ENCODE data around the gene CNOT11.

CNOT11 gene

GRCh38 chr2:101282980-101283379, 30.3 kb downstream of the CNOT11 start:
- no peak for DNase-seq

GRCh38 chr2:101286684-101287083, 34.0 kb downstream of the CNOT11 start:
- DNase-seq: no peak

- no peak for DNase-seq
Observed at GRCh38 chr2:101287303-101287702, 34.6 kb downstream of the CNOT11 start.

GRCh38 chr2:101290711-101291110, 38.0 kb downstream of the CNOT11 start:
- no peak for DNase-seq

- DNase-seq: no peak
Observed at GRCh38 chr2:101291973-101292372, 39.3 kb downstream of the CNOT11 start.

- no peak for DNase-seq
Observed at GRCh38 chr2:101293544-101293943, 40.9 kb downstream of the CNOT11 start.

GRCh38 chr2:101294861-101295260, 42.2 kb downstream of the CNOT11 start:
- no peak for DNase-seq

- DNase-seq: no peak
Observed at GRCh38 chr2:101295895-101296294, 43.2 kb downstream of the CNOT11 start.

GRCh38 chr2:101296371-101296770, 43.7 kb downstream of the CNOT11 start:
- no peak for DNase-seq

GRCh38 chr2:101297383-101297782, 44.7 kb downstream of the CNOT11 start:
- no peak for DNase-seq

- DNase-seq: no peak
Observed at GRCh38 chr2:101299604-101300003, 46.9 kb downstream of the CNOT11 start.

GRCh38 chr2:101300164-101300563, 47.5 kb downstream of the CNOT11 start:
- DNase-seq: no peak

- DNase-seq: no peak
Observed at GRCh38 chr2:101300836-101301235, 48.1 kb downstream of the CNOT11 start.

GRCh38 chr2:101302016-101302415, 49.3 kb downstream of the CNOT11 start:
- no peak for DNase-seq

- no peak for DNase-seq
Observed at GRCh38 chr2:101303688-101304087, 51.0 kb downstream of the CNOT11 start.

GRCh38 chr2:101305035-101305434, 52.3 kb downstream of the CNOT11 start:
- no peak for DNase-seq

GRCh38 chr2:101305492-101306078, 52.9 kb downstream of the CNOT11 start:
- no peak for DNase-seq

- DNase-seq: peak; percentile 59
Observed at GRCh38 chr2:101306410-101306809, 53.7 kb downstream of the CNOT11 start.

- DNase-seq: peak; percentile 60
Observed at GRCh38 chr2:101307503-101307902, 54.8 kb downstream of the CNOT11 start.

- no peak for DNase-seq
Observed at GRCh38 chr2:101307950-101308431, 55.3 kb downstream of the CNOT11 start.

GRCh38 chr2:101308432-101309210, 55.9 kb downstream of the CNOT11 start, which contains the start of gene RNF149:
Gene RNF149, minus strand, starts transcription at chr2:101308701. Its CDS starts 113 bp downstream, at chr2:101308588.
- DNase-seq: peak; percentile 97

GRCh38 chr2:101310090-101310833, 57.6 kb downstream of the CNOT11 start:
- no peak for DNase-seq

GRCh38 chr2:101310834-101311695, 58.4 kb downstream of the CNOT11 start:
- no peak for DNase-seq
